VCaP (cell line): ENCODE results near the gene FOXJ3.

Experiments used
- H3K27ac ChIP-seq: fragments of 450-650 bp; 2 replicates; pipeline ENCODE4 v1.5.1; 2017
- CTCF ChIP-seq: fragments of 450-650 bp; conservative IDR thresholded peaks from 2 replicates; pipeline ENCODE4 v1.5.1; 2017; ENCODE audit warnings: mild to moderate bottlenecking, moderate library complexity

The FOXJ3 gene

GRCh38 chr1:42335050-42335808 is at the start of gene FOXJ3:
Gene FOXJ3, minus strand, starts transcription at chr1:42335235. Its CDS starts 24,142 bp downstream, at chr1:42311093.
- TF ChIP-seq CTCF, result no peak
- H3K27ac ChIP-seq, result peak within 1 kb of the TSS; percentile 93

- H3K27ac ChIP-seq, result peak overlapping the region; percentile 76
- no peak for TF ChIP-seq CTCF
Observed at GRCh38 chr1:42381280-42381673, 46.2 kb upstream of the FOXJ3 start.

- no peak for TF ChIP-seq CTCF
- peak within 1 kb of the TSS; percentile 76 for H3K27ac ChIP-seq
Observed at GRCh38 chr1:42380586-42381279, 45.7 kb upstream of the FOXJ3 start, which contains the start of gene RIMKLA. Gene RIMKLA, plus strand, starts transcription at chr1:42380792. Its CDS starts 143 bp downstream, at chr1:42380935.

- peak overlapping the region; percentile 76 for H3K27ac ChIP-seq
Observed at GRCh38 chr1:42379794-42380585, 45.0 kb upstream of the FOXJ3 start.

GRCh38 chr1:42372796-42373195 is 37.8 kb upstream of the FOXJ3 start:
- no peak overlapping the region for H3K27ac ChIP-seq
- no peak for TF ChIP-seq CTCF

More at GRCh38 chr1:42379794-42380585, 45.0 kb upstream of the FOXJ3 start:
- TF ChIP-seq CTCF, result no peak

GRCh38 chr1:42370876-42371549 is 36.0 kb upstream of the FOXJ3 start:
- H3K27ac ChIP-seq, result no peak overlapping the region
- TF ChIP-seq CTCF, result no peak
